GM18951 (cell line): ENCODE results near the gene GRAP.

Experiments used
- POLR2A ChIP-seq: IDR thresholded peaks from 4 replicates; pipeline ENCODE4 v1.6.1; 2011; ENCODE audit warnings: mild to moderate bottlenecking; ENCODE audit not compliant: insufficient read length, insufficient read depth; ENCODE audit errors: extremely low read depth
- in situ Hi-C: fragments of 300-500 bp; cut with MboI; formaldehyde crosslinking; loops from one replicate; pipeline ENCODE4 v1.12.0; 2022; ENCODE audit warnings: low sequenced_read_pairs, mixed read lengths, inconsistent platforms; ENCODE audit not compliant: unreplicated experiment

GRAP gene

GRCh38 chr17:18978050-18978449 is 68.7 kb downstream of the GRAP start:
- no peak for TF ChIP-seq POLR2A
- in situ Hi-C loops = no loop called here

- in situ Hi-C loops = no loop called here
- TF ChIP-seq POLR2A = no peak
These were observed 69.1 kb downstream of the GRAP start for GRCh38 chr17:18977646-18978045.

GRCh38 chr17:18977021-18977420 is 69.7 kb downstream of the GRAP start:
- no peak for TF ChIP-seq POLR2A
- in situ Hi-C loops = no loop called here

GRCh38 chr17:18976201-18976600 is 70.6 kb downstream of the GRAP start:
- in situ Hi-C loops = no loop called here
- no peak for TF ChIP-seq POLR2A

GRCh38 chr17:18975597-18975996 is 71.2 kb downstream of the GRAP start:
- in situ Hi-C loops = no loop called here
- no peak for TF ChIP-seq POLR2A

- in situ Hi-C loops = no loop called here
- TF ChIP-seq POLR2A = no peak
These were observed 72.2 kb downstream of the GRAP start for GRCh38 chr17:18974407-18975149.

GRCh38 chr17:18971801-18972200 is 75.0 kb downstream of the GRAP start:
- in situ Hi-C loops = no loop called here
- TF ChIP-seq POLR2A = no peak
